HL-60 (cell line): ENCODE measurements around the gene TMEM41B.
"Not testable (repeated sequence)": the region's sequence is repeated elsewhere in the genome, so short reads cannot be mapped to it uniquely, and the experiment has no call there.

Experiments used
- DNase-seq, 2 experiments: peaks; one replicate each; pipeline ENCODE4 v3.0.0-alpha.2; 2010 to 2020; ENCODE audit warnings: low read depth in 1 of 2, low spot score in 1 of 2
- H3K27ac ChIP-seq: fragments of 250-450 bp; sonication (Bioruptor Pico); replicated peaks from 2 replicates; pipeline ENCODE4 v1.5.1; 2020; ENCODE audit warnings: mild to moderate bottlenecking, moderate library complexity
- H3K27me3 ChIP-seq: fragments of 250-450 bp; sonication (Bioruptor Pico); 2 replicates; pipeline ENCODE4 v1.5.1; 2021; ENCODE audit warnings: mild to moderate bottlenecking, moderate library complexity; ENCODE audit not compliant: insufficient read depth, poor library complexity, severe bottlenecking
- H3K4me3 ChIP-seq: replicated peaks from 2 replicates; pipeline ENCODE4 v1.5.1; 2011; ENCODE audit warnings: mild to moderate bottlenecking, control low read depth, low read length; ENCODE audit not compliant: insufficient read depth
- GABPA ChIP-seq: IDR thresholded peaks from 2 replicates; pipeline ENCODE4 v1.6.1; 2012; ENCODE audit warnings: low read depth
- POLR2AphosphoS5 ChIP-seq: IDR thresholded peaks from 2 replicates; pipeline ENCODE4 v1.6.1; 2012; ENCODE audit warnings: low read depth
- REST ChIP-seq: IDR thresholded peaks from 2 replicates; pipeline ENCODE4 v1.6.1; 2012; ENCODE audit warnings: low read depth; ENCODE audit not compliant: insufficient replicate concordance
- SPI1 ChIP-seq: IDR thresholded peaks from 2 replicates; pipeline ENCODE4 v1.6.1; 2012; ENCODE audit warnings: low read depth, mild to moderate bottlenecking, borderline replicate concordance
- TF ChIP-seq, protein P1 (sequence below): IDR thresholded peaks from one replicate; pipeline ENCODE4 v1.5.1; 2011; ENCODE audit warnings: low read length, control low read depth, inconsistent platforms; ENCODE audit not compliant: insufficient read depth

Gene TMEM41B

GRCh38 chr11:9341638-9342178, 27.3 kb upstream of the TMEM41B start:
- Histone ChIP-seq H3K4me3 (no peak overlapping the region), H3K27me3 (no peaks in the 10 kb centered on the region), H3K27ac (no peak overlapping the region)
- TF ChIP-seq SPI1, result no peak
- no peak for DNase-seq

DNA sequence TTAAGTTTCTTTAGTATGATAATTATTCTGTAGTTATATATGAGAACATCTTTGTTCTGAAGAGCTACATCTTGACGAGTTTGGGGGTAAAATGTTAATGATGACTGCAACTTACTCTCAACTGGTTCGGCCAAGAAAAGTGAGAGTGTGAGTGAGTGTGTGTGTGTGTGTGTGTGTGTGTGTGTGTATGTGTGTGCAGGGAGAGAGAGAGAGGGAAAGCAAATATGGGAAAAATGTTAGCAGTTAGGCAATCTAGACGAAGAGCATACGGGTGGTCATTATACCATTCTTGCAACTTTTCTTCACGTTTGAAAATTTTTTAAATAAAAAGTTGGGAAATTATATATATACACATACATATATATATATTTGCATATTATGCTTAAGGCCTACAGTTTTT, 18.3 kb upstream of the TMEM41B start:
- Histone ChIP-seq H3K27ac (no peak overlapping the region), H3K27me3 (no peaks in the 10 kb centered on the region), H3K4me3 (no peak overlapping the region)
- no peak for DNase-seq
- TF ChIP-seq POLR2AphosphoS5 (no peak), GABPA (no peak), REST (no peak), SPI1 (no peak)
- TF ChIP-seq, protein P1, sequence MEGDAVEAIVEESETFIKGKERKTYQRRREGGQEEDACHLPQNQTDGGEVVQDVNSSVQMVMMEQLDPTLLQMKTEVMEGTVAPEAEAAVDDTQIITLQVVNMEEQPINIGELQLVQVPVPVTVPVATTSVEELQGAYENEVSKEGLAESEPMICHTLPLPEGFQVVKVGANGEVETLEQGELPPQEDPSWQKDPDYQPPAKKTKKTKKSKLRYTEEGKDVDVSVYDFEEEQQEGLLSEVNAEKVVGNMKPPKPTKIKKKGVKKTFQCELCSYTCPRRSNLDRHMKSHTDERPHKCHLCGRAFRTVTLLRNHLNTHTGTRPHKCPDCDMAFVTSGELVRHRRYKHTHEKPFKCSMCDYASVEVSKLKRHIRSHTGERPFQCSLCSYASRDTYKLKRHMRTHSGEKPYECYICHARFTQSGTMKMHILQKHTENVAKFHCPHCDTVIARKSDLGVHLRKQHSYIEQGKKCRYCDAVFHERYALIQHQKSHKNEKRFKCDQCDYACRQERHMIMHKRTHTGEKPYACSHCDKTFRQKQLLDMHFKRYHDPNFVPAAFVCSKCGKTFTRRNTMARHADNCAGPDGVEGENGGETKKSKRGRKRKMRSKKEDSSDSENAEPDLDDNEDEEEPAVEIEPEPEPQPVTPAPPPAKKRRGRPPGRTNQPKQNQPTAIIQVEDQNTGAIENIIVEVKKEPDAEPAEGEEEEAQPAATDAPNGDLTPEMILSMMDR, result no peak

DNA sequence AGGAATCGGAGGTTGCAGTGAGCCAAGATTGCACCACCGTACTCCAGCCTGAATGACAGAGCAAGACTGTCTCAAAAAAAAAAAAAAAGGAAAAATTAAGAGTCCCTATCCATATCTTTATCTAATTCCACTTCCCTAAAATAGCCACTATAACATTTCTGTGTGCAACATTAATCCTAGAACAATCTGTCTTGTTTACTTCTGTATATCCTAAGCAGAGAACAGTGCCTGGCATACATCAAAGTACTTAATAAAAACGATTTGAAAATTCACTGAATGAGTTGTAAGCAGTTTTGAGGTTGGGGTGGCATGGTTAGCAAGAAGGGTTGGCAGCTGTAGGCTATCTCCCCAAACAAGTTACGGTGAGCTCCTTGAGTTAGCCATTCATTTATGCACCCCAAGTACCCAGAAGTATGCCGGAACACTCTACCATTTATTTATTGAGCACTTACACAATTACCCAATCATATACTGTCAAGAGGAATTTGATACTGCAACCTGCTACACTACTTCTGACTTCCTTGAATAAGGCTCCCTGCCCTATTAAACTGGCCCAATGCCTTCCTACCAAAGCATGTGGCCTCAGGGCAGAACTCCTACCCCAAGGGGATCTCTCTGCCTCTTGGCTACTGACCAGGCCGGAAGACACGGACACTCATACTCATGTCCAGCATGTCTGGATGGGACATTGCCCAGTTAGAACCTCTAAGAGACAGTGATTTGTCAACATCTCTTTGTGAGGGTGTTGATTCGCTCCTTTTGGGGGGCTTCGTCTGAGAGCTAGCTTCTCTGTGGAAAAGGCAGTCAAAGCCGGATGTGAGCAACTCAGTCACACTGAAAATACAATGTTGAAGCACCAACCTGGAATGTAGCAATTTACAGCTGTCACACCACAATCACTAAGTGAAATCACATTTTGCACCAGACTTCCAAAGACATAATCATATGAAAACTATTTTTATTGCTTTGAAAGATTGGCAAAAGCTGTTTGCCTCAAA, 16.3 kb upstream of the TMEM41B start:
- DNase-seq, result no peak
- Histone ChIP-seq H3K4me3 (no peak overlapping the region), H3K27me3 (no peaks in the 10 kb centered on the region), H3K27ac (no peak overlapping the region)
- TF ChIP-seq GABPA, result no peak
- 0 out of 2 replicates have a peak, but pooled peaks have one; percentile 10 for TF ChIP-seq SPI1

DNA sequence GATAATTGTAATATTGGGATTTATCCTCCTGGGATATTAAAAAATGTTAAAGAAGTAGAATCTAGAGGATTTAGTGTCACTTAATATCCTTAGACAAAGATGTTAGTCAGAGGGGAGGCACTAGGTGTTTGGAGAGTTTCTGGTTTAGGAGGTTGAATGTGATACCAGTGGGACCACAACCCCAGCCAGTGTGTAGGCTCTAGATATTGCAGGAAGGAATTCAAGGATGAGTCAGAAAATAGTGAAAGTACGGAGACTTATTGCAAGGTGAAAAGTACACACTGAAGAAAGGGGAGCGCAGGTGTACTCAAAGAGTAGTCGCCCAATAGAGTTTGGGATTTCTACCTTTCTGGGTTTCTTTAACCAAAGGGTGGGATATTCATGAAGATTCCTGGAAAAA, 5.7 kb upstream of the TMEM41B start:
- Histone ChIP-seq H3K4me3 (no peak overlapping the region), H3K27ac (no peak overlapping the region), H3K27me3 (no peaks in the 10 kb centered on the region)
- TF ChIP-seq REST (no peak), GABPA (no peak), SPI1 (no peak), POLR2AphosphoS5 (no peak)
- TF ChIP-seq, protein P1, result no peak
- no peak for DNase-seq

DNA sequence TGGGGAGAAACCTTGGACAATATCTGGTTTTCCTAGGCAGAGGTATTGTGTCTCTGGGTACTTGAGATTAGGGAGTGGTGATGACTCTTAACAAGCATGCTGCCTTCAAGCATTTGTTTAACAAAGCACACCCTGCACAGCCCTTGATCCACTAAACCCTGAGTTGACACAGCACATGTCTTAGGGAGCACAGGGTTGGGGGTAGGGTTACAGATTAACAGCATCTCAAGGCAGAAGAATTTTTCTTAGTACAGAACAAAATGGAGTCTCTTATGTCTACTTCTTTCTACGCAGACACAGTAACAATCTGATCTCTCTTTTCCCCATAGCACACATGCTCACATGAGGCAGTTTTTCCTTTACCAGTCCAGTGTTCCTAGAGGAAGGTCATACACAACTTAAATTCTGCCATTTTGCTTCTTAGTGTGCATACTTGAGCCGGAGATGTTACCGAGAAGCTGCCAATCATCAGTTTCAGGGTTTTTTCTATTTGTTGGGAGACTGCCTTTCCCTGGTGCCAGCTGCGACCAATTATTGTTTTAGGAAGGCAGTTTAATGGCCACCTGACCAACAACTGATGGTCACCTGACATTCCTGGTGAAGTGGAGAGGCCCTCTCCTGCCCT, 5.1 kb upstream of the TMEM41B start:
- H3K4me3 ChIP-seq, result not testable (repeated sequence)

More for the DNA sequence above, 5.1 kb upstream of the TMEM41B start:
- not testable (repeated sequence) for H3K27me3 ChIP-seq, DNase-seq, H3K27ac ChIP-seq
